Dendritic cell treated with granulocyte-macrophage colony-stimulating factor and Interleukin-4, amounts not matched to agents 40 ng/mL and 50 ng/mL, for 4 days (primary cell): Measurements from ENCODE around the gene FLT1.

Experiments used
- H3K27ac Mint-ChIP-seq: one replicate; pipeline ENCODE4 v1.8.0; 2022; ENCODE audit warnings: mild to moderate bottlenecking, mixed read lengths
- H3K27me3 Mint-ChIP-seq: one replicate; pipeline ENCODE4 v1.8.0; 2022; ENCODE audit warnings: mild to moderate bottlenecking, mixed read lengths
- H3K36me3 Mint-ChIP-seq: one replicate; pipeline ENCODE4 v1.8.0; 2022; ENCODE audit warnings: low read depth, mixed read lengths
- H3K4me1 Mint-ChIP-seq: one replicate; pipeline ENCODE4 v1.8.0; 2022; ENCODE audit warnings: low read depth, mixed read lengths
- H3K4me3 Mint-ChIP-seq: one replicate; pipeline ENCODE4 v1.8.0; 2022; ENCODE audit warnings: mild to moderate bottlenecking, moderate library complexity, mixed read lengths
- H3K9me3 Mint-ChIP-seq: one replicate; pipeline ENCODE4 v1.8.0; 2022; ENCODE audit warnings: mixed read lengths
- intact Hi-C: fragments of 100-400 bp; cut with micrococcal nuclease; formaldehyde crosslinking; loops from one replicate; pipeline ENCODE4 v1.15.0; 2022

Gene FLT1

DNA sequence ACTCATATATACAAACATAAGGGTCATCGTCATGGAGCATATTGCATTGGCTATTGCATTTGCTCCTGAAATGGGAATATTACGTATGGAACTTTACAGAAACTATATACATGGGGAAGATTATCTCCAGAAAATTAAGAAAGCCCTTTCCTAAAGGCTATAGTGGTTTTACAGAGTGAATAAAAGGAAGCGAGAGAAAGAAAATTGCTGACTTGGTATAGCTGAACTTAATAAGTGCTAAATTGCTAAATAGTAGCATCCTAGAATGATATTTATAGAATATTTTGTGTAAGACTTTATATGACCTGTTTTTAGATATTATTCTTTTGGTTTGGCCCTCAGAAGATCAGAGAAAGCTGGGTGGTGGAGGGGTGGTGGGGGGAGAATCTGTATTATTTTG is 114.6 kb downstream of the FLT1 start:
- H3K9me3 Mint-ChIP-seq = no peaks in the 10 kb centered on the region
- no peak overlapping the region for H3K4me3 Mint-ChIP-seq
- H3K27me3 Mint-ChIP-seq = peaks cover 70% of the 10 kb centered on the region
- H3K27ac Mint-ChIP-seq = no peak overlapping the region
- H3K4me1 Mint-ChIP-seq = peaks cover 12% of the 10 kb centered on the region
- intact Hi-C loops = no loop called here
- peaks cover 14% of the 10 kb centered on the region for H3K36me3 Mint-ChIP-seq

DNA sequence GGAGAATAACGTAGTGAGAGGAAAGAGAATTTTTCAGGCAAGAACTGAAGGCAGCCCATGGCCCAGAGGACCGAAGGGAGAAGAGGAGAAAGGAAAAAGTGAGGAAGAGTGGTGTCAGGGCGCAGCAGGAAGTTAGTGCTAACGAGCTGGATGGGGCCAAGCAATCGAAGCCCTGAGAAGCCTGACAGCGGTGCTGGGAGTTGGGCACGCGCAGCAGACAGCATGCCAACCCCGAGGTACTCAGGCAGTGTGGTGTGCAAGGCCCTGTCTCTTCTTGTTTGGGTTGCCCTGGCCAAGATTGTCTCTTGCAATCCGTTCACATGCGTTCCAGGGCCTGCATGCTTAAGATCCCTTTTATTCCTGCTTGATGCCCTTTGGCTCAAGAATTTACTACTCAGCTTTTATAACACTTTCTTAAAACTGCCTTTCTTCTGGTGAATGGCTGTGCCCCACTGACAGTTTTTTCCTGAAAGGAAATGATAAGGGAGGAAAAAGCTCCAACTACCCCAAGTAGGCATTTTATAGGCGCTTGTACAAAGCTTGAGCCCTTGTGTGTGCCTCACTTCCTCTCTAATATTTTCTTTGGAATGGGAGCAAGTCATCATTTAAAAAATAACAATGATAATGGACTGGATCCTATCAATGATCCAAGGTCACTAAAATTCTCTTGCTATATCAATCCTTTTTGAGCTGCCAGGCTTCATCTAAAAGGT is 115.4 kb downstream of the FLT1 start:
- no peaks in the 10 kb centered on the region for H3K9me3 Mint-ChIP-seq
- no peak overlapping the region for H3K4me3 Mint-ChIP-seq

DNA sequence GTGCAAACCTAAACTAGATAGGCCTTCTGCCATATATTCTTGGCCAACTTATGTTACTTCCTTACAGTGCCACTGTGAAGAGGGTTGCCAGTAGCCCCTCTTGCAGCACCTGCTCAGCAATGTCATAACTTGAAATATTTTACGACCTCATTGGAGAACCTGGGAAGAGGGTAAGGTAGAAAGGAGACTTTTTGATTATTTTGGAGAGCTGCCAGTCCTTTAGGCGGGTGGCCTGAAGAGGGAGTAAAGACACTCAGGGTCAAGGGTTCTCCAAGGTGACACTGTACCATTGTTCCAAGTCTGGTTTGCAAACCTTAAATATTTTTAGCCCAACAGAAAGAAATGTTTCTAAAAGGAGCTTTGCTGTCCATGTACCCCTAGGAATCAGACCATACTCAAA is 118.3 kb downstream of the FLT1 start:
- H3K4me1 Mint-ChIP-seq = peaks cover 22% of the 10 kb centered on the region
- no peak overlapping the region for H3K4me3 Mint-ChIP-seq
- intact Hi-C loops = no loop called here
- peaks cover 66% of the 10 kb centered on the region for H3K27me3 Mint-ChIP-seq
- H3K27ac Mint-ChIP-seq = no peak overlapping the region
- no peaks in the 10 kb centered on the region for H3K9me3 Mint-ChIP-seq
- peaks cover 7% of the 10 kb centered on the region for H3K36me3 Mint-ChIP-seq

More for the DNA sequence above, 115.4 kb downstream of the FLT1 start:
- Mint-ChIP-seq H3K36me3 (peaks cover 14% of the 10 kb centered on the region), H3K27ac (no peak overlapping the region), H3K4me1 (peaks cover 9% of the 10 kb centered on the region), H3K27me3 (peaks cover 74% of the 10 kb centered on the region)
- intact Hi-C loops = no loop called here

GRCh38 chr13:28375250-28375930 is 119.5 kb downstream of the FLT1 start:
- Mint-ChIP-seq H3K4me1 (peaks cover 22% of the 10 kb centered on the region), H3K9me3 (no peaks in the 10 kb centered on the region), H3K27me3 (peaks cover 69% of the 10 kb centered on the region), H3K36me3 (peaks cover 7% of the 10 kb centered on the region), H3K27ac (no peak overlapping the region), H3K4me3 (no peak overlapping the region)
- intact Hi-C loops = no loop called here

DNA sequence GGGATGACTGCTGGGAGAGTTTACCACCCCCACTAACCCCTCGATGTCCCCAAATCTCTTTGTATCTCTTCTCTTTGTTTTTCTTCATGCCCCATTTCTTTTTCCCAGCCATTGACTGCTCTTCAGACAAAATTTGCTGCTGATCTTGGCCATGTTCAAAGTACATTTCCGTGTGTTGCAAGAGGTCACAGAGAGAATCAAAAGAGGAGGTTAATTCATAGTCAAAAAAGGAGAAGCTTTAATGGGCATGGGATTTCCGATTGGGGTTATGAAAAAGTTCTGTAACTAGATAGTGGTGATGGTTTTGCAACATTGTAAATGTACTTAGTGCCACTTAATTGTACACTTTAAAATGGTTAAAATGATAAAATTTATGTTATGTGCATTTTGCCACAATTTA is 121.1 kb downstream of the FLT1 start:
- Mint-ChIP-seq H3K27ac (no peak overlapping the region), H3K4me3 (no peak overlapping the region), H3K9me3 (no peaks in the 10 kb centered on the region), H3K4me1 (peaks cover 22% of the 10 kb centered on the region), H3K36me3 (peaks cover under 1% of the 10 kb centered on the region), H3K27me3 (peaks cover 70% of the 10 kb centered on the region)
- intact Hi-C loops = no loop called here

GRCh38 chr13:28370448-28370847 is 124.5 kb downstream of the FLT1 start:
- peaks cover 6% of the 10 kb centered on the region for H3K36me3 Mint-ChIP-seq
- H3K27me3 Mint-ChIP-seq = peaks cover 74% of the 10 kb centered on the region
- no peaks in the 10 kb centered on the region for H3K9me3 Mint-ChIP-seq
- H3K4me1 Mint-ChIP-seq = peaks cover 17% of the 10 kb centered on the region
- intact Hi-C loops = no loop called here
- no peak overlapping the region for H3K27ac Mint-ChIP-seq
- H3K4me3 Mint-ChIP-seq = no peak overlapping the region

DNA sequence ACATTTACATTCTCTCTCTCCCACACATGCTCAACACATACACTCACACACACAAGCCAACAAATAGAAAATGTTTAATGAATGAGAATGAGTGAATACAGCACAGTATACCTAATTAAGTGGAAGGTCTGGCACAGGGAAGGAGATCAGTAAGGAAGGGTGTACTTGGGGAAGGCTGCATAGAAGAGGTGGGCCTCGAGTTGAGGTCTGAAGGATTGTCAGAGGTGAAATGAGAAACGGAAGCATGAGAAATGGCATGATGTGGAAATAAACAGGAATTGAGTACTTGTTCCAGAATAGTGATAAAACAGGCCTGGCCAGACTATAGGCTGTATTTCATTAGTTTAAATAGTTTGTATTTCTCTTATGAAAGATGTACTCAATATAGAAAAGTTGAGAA is 136.2 kb downstream of the FLT1 start:
- peaks cover 64% of the 10 kb centered on the region for H3K27me3 Mint-ChIP-seq
- intact Hi-C loops = no loop called here
- peaks cover 27% of the 10 kb centered on the region for H3K4me1 Mint-ChIP-seq
- no peak overlapping the region for H3K4me3 Mint-ChIP-seq
- H3K36me3 Mint-ChIP-seq = no peaks in the 10 kb centered on the region
- H3K27ac Mint-ChIP-seq = peak overlapping the region; percentile 45
- H3K9me3 Mint-ChIP-seq = no peaks in the 10 kb centered on the region

DNA sequence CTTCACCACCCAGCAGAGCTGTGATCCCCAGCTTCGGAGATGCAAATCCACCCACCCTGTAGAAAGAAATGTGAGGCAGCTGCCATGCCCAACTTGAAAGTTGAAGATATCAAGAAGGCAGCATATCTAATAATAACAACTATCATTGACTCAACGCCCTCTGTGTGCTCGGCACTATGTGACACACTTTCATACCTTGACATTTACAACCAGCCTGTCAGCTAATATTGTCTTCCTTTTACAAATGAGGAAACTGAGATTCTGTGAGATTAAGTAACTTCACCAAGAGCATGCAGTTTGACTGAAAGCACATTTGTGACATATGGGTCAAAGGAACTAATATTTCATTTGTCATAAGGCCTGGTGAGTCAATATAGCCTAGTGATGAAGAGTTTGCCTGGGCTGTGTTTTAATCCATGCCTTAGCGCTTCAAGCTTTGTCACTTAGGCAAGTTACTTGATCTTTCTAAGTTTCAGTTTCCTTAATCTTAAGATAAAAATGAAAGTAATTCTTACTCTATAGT is 137.0 kb downstream of the FLT1 start:
- peak overlapping the region; percentile 50 for H3K27ac Mint-ChIP-seq

GRCh38 chr13:28357247-28357825 is 137.6 kb downstream of the FLT1 start:
- Mint-ChIP-seq H3K4me3 (no peak overlapping the region), H3K4me1 (peaks cover 32% of the 10 kb centered on the region), H3K36me3 (no peaks in the 10 kb centered on the region), H3K27ac (peak overlapping the region; percentile 50), H3K9me3 (no peaks in the 10 kb centered on the region), H3K27me3 (peaks cover 63% of the 10 kb centered on the region)
- intact Hi-C loops = no loop called here

More for the DNA sequence above, 137.0 kb downstream of the FLT1 start:
- Mint-ChIP-seq H3K36me3 (no peaks in the 10 kb centered on the region), H3K4me1 (peaks cover 27% of the 10 kb centered on the region), H3K27me3 (peaks cover 64% of the 10 kb centered on the region), H3K4me3 (no peak overlapping the region), H3K9me3 (no peaks in the 10 kb centered on the region)
- intact Hi-C loops = no loop called here

DNA sequence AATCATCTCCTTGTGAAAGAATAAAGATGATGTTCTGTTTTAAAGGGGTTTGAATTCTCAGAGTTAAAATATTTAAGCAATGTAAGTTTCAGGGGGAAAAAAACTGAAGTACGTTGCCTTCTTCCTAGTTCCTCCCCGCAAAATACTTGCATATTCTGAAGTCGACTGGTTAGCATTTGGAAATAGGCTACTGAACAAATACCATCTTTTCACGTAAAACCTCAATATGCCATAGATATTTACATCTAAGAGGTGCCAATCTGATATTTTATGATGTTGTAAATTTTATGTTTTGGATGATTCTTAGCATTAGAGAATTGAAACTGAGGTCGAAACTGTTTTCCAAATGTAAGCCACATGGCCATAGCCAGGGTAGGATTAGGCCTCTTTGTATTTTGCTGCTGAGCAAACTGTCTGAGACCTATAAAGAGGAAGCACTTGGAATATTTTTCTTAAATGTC is 138.3 kb downstream of the FLT1 start:
- Mint-ChIP-seq H3K27me3 (peaks cover 60% of the 10 kb centered on the region), H3K4me1 (peaks cover 32% of the 10 kb centered on the region), H3K27ac (no peak overlapping the region), H3K36me3 (no peaks in the 10 kb centered on the region), H3K4me3 (no peak overlapping the region), H3K9me3 (no peaks in the 10 kb centered on the region)
- intact Hi-C loops = no loop called here

GRCh38 chr13:28355822-28356371 is 139.0 kb downstream of the FLT1 start:
- intact Hi-C loops = no loop called here
- Mint-ChIP-seq H3K9me3 (no peaks in the 10 kb centered on the region), H3K4me1 (peaks cover 32% of the 10 kb centered on the region), H3K36me3 (no peaks in the 10 kb centered on the region), H3K4me3 (no peak overlapping the region), H3K27ac (peak overlapping the region; percentile 21), H3K27me3 (peaks cover 57% of the 10 kb centered on the region)

- Mint-ChIP-seq H3K27ac (no peak overlapping the region), H3K4me1 (peaks cover 32% of the 10 kb centered on the region), H3K27me3 (peaks cover 60% of the 10 kb centered on the region), H3K36me3 (no peaks in the 10 kb centered on the region), H3K4me3 (no peak overlapping the region), H3K9me3 (no peaks in the 10 kb centered on the region)
- intact Hi-C loops = no loop called here
Measured at GRCh38 chr13:28355046-28355821, 139.7 kb downstream of the FLT1 start.

DNA sequence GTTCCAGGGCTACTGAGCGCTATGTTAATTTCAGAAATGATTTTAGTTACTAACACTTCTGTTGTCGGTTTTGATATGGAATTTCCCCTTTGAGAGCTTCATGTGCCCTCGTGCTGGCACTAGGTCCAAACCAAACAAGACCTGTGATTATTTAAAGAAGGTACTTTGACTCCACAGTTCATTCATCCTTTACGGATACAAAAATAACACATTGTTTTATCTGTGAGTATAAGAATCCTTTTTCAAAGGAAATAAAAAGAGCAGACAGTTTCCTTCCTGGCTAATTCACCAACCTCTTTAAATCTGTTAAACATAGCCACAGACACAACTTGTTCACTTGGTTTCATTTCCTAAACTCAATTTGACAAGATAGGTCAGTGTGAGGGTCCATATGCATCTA is 141.2 kb downstream of the FLT1 start:
- Mint-ChIP-seq H3K4me1 (peaks cover 29% of the 10 kb centered on the region), H3K27me3 (peaks cover 63% of the 10 kb centered on the region), H3K9me3 (no peaks in the 10 kb centered on the region), H3K27ac (no peak overlapping the region), H3K4me3 (no peak overlapping the region), H3K36me3 (no peaks in the 10 kb centered on the region)
- intact Hi-C loops = no loop called here
